ENCODE results near the gene PGAP2. TPM values are rescaled to one million over a fixed set of nuclear protein-coding genes. Genes with fewer than 3 reads are reported as not detected.

Gene PGAP2
- total and polyA plus RNA-seq, 2 of the 13 experiments (the other 11 are each of a cell fraction or from before 2014, with no cell fraction given), result 21.5 to 47.8 TPM

- TF ChIP-seq, protein P1, sequence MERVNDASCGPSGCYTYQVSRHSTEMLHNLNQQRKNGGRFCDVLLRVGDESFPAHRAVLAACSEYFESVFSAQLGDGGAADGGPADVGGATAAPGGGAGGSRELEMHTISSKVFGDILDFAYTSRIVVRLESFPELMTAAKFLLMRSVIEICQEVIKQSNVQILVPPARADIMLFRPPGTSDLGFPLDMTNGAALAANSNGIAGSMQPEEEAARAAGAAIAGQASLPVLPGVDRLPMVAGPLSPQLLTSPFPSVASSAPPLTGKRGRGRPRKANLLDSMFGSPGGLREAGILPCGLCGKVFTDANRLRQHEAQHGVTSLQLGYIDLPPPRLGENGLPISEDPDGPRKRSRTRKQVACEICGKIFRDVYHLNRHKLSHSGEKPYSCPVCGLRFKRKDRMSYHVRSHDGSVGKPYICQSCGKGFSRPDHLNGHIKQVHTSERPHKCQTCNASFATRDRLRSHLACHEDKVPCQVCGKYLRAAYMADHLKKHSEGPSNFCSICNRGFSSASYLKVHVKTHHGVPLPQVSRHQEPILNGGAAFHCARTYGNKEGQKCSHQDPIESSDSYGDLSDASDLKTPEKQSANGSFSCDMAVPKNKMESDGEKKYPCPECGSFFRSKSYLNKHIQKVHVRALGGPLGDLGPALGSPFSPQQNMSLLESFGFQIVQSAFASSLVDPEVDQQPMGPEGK (CRISPR knock-in tag; IDR thresholded peaks at IDR 0.05), result peak; percentile 55; the same call in 1 of the 2 replicates
- TF ChIP-seq TOE1 (CRISPR knock-in tag; IDR thresholded peaks at IDR 0.05) (no peak), ZNF768 (CRISPR knock-in tag; IDR thresholded peaks at IDR 0.05) (peak; percentile 54; the same call in 1 of the 2 replicates), ZNF580 (CRISPR knock-in tag; IDR thresholded peaks at IDR 0.05; ENCODE audit: borderline replicate concordance, low read depth) (peak; percentile 75; the same call in 1 of the 2 replicates), ZNF710 (CRISPR knock-in tag; IDR thresholded peaks at IDR 0.05; ENCODE audit: borderline replicate concordance) (peak; percentile 45; the same call in 1 of the 2 replicates), JUN (CRISPR knock-in tag; IDR thresholded peaks at IDR 0.05) (no peak), RERE (CRISPR knock-in tag; IDR thresholded peaks at IDR 0.05; ENCODE audit: low read depth) (no peak), ZNF614 (CRISPR knock-in tag; IDR thresholded peaks at IDR 0.05; ENCODE audit: borderline replicate concordance) (0 out of 2 replicates have a peak, but pooled peaks have one; percentile 28)
- TF ChIP-seq, protein P2, sequence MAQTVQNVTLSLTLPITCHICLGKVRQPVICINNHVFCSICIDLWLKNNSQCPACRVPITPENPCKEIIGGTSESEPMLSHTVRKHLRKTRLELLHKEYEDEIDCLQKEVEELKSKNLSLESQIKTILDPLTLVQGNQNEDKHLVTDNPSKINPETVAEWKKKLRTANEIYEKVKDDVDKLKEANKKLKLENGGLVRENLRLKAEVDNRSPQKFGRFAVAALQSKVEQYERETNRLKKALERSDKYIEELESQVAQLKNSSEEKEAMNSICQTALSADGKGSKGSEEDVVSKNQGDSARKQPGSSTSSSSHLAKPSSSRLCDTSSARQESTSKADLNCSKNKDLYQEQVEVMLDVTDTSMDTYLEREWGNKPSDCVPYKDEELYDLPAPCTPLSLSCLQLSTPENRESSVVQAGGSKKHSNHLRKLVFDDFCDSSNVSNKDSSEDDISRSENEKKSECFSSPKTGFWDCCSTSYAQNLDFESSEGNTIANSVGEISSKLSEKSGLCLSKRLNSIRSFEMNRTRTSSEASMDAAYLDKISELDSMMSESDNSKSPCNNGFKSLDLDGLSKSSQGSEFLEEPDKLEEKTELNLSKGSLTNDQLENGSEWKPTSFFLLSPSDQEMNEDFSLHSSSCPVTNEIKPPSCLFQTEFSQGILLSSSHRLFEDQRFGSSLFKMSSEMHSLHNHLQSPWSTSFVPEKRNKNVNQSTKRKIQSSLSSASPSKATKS (CRISPR knock-in tag; IDR thresholded peaks at IDR 0.05), result no peak
- TF ChIP-seq, protein P3, sequence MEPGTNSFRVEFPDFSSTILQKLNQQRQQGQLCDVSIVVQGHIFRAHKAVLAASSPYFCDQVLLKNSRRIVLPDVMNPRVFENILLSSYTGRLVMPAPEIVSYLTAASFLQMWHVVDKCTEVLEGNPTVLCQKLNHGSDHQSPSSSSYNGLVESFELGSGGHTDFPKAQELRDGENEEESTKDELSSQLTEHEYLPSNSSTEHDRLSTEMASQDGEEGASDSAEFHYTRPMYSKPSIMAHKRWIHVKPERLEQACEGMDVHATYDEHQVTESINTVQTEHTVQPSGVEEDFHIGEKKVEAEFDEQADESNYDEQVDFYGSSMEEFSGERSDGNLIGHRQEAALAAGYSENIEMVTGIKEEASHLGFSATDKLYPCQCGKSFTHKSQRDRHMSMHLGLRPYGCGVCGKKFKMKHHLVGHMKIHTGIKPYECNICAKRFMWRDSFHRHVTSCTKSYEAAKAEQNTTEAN (CRISPR knock-in tag; conservative IDR thresholded peaks at IDR 0.05), result 0 out of 2 replicates have a peak, but pooled peaks have one; percentile 52
- TF ChIP-seq, protein P4, sequence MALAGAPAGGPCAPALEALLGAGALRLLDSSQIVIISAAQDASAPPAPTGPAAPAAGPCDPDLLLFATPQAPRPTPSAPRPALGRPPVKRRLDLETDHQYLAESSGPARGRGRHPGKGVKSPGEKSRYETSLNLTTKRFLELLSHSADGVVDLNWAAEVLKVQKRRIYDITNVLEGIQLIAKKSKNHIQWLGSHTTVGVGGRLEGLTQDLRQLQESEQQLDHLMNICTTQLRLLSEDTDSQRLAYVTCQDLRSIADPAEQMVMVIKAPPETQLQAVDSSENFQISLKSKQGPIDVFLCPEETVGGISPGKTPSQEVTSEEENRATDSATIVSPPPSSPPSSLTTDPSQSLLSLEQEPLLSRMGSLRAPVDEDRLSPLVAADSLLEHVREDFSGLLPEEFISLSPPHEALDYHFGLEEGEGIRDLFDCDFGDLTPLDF (CRISPR knock-in tag; IDR thresholded peaks at IDR 0.05), result peak; percentile 19; the same call in 1 of the 2 replicates
Measured at GRCh38 chr11:3841426-3842350, 33.3 kb downstream of the PGAP2 start (continued).

All from HepG2 (cell line).